Nucleus accumbens (tissue), 56 donors: Measurements from ENCODE around the gene PCLO.
"Not testable (repeated sequence)": the region's sequence is repeated elsewhere in the genome, so short reads cannot be mapped to it uniquely, and the experiment has no call there.

Experiments used
- DNase-seq, 56 donors: peaks; one replicate each; lab custom pipeline; 2025; lab: John Stamatoyannopoulos, UW

Gene PCLO

GRCh38 chr7:82750007-82750406 is 412.7 kb downstream of the PCLO start:
- DNase-seq: no peak

GRCh38 chr7:82745820-82746219 is 416.9 kb downstream of the PCLO start:
- no peak for DNase-seq

DNA sequence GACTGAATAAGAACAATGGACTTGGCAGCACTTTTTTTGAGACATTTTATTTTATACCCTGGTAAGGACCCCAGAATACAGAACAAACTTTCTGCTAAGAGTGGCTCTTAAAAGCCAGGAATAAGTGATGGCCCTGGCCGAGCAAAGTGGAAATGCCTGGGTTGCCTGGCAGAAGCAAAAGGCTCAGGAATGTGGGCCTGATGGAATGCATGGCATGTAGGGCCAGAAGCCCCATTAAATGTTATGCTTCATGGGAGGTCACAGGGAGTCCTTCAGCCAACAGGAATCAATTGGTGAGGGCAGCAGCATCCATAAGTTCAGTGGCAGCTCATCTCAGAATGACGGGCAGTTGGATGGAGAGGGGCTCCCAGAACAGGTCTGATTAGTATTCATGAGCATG is 417.6 kb downstream of the PCLO start:
- no peak for DNase-seq

- DNase-seq: no peak
These were observed 420.5 kb downstream of the PCLO start for GRCh38 chr7:82742163-82742562.

- DNase-seq: no peak
These were observed 421.2 kb downstream of the PCLO start for GRCh38 chr7:82741493-82741892.

GRCh38 chr7:82740246-82740848 is 422.3 kb downstream of the PCLO start:
- DNase-seq: peak in 13 of 56 donors; percentile 0 to 42 (median 5)

- no peak for DNase-seq
These were observed 426.1 kb downstream of the PCLO start for GRCh38 chr7:82736633-82737032.

DNA sequence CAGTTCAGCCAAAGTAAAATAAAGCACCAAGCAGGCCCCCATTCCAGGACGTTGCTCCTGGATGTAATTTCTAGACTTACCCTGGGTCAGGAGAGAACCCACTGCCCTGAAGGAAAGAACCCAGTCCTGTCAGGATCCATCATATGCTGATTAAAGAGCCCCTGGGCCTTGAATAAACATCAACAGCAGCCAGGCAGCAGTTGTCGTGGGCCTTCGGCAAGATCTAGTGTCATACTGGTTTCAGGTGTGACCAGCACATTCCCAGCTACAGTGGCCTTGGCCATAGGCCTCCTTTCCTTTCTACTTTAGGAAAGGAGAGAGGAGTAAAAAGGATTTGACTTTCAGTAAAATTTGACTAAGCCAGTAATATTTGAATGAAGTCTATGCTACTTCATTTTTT is 430.0 kb downstream of the PCLO start:
- DNase-seq: no peak

DNA sequence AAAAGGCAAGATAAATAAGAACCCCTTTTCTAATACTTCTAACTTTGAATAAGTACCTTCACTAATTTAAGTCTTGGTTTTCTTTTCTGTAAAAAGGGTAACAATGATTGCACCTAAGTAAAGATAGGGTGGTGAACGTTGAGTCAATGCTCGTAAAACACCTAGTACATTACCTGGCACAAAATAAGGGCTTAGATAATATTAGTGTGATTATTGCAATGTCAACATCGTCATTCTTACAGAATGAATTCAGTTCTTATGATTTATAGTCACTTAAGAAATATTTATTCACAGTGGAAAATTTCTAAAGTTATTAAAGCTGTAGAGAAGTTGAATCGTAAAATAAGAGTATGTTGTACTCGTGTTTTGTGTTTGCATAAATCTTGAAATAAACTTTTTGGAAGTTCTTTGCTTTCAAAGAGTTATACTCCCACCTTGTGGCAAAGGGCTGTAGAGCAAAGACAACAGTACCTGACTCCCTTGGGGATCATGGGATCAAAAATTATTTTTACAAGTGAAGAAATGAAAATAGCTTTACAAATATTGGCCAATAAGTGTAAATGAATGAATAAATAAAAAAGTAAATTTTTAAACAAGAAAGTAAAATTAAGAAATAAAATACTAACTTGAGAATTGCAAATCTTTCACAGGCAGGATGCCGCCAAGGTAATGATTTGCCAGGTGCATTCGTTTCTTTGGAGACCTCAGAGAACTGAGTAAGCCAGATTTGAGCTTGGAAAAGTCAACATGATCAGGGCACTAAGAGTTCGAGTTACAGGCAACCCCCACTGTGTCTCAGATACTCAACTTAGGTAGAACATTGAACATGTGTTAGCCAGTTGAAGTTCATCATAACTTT is 433.3 kb downstream of the PCLO start:
- peak in 1 of 56 donors; percentile 1 for DNase-seq

GRCh38 chr7:82726038-82726800 is 436.5 kb downstream of the PCLO start:
- DNase-seq: no peak

DNA sequence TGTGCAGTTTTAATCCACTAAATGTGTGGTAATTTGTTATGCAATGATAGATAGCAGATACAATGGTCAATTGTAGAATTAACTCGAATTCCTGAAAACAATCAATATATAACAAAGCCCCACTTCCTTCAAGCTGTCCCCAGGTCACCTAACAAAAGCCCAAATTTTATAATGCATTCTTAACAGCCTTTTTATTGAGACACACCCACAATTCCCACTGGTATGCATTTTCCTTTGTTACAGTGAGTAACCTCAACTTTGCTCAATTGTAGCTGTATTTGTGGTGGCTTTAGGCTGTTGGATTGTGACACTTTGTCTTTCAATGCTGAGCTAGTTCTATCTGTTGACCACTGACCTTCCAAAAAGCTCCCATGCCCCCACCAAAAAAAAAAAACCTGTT is 439.3 kb downstream of the PCLO start:
- DNase-seq: no peak

DNA sequence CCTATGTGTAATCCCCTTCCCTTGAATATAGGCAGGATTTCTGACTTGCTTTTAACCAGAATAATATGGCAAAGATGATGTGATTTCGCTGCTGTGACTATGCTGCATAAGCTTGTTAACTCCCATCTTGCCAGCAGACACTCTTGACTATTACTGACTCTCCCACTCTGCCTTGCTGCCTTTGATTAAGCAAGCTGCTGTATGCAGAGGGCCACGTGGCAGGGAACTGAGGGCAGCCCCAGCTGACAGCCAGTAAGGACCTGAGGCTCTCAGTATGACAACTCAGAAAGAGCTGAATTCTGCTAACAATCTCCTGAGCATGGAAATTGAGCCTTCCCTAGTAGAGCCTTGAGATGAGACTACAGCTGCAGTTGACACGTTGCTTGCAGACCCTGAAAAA is 439.7 kb downstream of the PCLO start:
- DNase-seq: no peak

- DNase-seq: no peak
These were observed 447.3 kb downstream of the PCLO start for GRCh38 chr7:82715344-82715743.

- no peak for DNase-seq
These were observed 447.8 kb downstream of the PCLO start for GRCh38 chr7:82714883-82715282.

DNA sequence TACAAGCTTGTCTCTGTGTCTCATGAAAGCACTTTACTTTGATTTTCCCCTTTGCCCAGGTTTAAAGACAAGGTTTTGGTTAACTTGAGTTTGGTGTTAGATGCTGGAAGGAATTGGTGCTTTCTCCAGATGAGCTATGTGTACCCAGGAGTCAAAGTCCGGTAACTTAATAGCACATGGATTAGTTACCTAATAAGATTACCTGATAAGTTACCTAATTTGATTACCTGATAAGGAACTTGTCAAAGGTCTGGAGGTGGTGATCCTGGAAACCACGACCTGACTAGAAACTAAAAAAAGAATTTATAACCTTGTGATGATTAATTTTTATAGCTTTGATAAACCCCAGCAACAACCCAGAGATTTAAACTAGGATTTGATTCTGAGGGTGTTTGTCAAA is 449.2 kb downstream of the PCLO start:
- DNase-seq: no peak

DNA sequence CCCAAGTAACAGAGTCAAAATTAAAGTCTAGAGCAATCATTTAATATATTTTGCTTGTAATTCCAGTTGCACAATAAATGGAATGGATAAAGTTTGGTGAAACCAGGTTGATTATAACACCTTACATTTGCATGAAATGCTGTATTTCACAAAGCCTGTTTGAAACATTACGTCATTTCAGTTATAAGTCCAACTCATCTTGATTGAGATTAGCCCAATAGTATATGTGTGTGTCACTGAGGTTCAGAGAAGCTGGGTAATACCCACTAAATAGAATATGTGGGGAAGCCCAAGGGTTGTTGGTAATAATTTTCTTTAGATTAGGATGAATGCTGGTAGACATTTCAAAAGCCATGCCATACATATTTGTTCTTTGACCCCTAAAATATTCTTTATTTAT is 456.3 kb downstream of the PCLO start:
- DNase-seq: not testable (repeated sequence)

DNA sequence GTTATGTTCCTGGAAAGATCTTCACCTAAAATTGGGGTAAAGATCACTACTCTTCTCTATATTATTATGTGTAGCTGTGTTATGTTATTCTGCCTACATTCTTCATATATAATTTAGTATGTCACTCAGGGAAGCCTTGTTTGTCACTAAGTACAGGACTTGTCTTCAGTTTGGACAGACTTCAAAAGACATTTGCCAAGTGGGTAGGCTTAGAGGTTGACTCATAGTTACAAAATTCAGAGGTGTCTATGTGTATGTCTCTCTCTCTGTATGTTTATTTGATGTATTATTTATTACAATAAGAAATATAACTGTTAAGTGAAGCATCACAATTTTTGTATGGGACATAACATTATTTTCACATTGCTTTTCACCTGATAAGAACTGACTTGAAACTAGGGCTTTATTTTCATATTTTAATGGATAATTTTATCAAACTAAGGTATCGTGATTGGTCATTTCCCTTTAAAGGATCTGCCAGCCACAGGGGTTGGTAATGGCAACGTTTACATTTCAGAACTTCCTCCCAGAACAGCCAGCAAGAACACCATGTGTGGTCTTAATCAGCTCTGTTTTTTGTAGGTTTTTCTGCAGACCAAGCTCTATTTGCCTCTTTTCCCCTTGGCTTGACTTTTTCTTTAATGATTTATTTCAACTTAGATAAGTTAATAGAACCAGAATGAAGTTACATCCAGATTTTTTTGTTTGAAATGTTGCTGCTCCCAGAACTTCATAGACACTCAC is 457.0 kb downstream of the PCLO start:
- no peak for DNase-seq

- no peak for DNase-seq
These were observed 458.6 kb downstream of the PCLO start for GRCh38 chr7:82704121-82704520.
